Mammary epithelial cell (primary cell): ENCODE results near the gene CYLD.

Experiments used
- EZH2 ChIP-seq: IDR thresholded peaks from 2 replicates; pipeline ENCODE4 v1.6.1; 2012; ENCODE audit warnings: low read length, inconsistent platforms, borderline replicate concordance
- TF ChIP-seq, protein P1 (sequence below), 2 donors: IDR thresholded peaks in 1 of 2; conservative IDR thresholded peaks in 1 of 2; 2 replicates each; pipeline ENCODE4 v1.5.1; 2011 to 2012; ENCODE audit warnings: inconsistent platforms in 2 of 2, low read length in 2 of 2, mild to moderate bottlenecking in 2 of 2, control low read depth in 1 of 2, low read depth in 1 of 2; ENCODE audit not compliant: insufficient read depth in 1 of 2; ENCODE audit errors: extremely low read depth in 1 of 2

GRCh38 chr16:50761267-50761666 is 19.4 kb downstream of the CYLD start:
- TF ChIP-seq, protein P1, sequence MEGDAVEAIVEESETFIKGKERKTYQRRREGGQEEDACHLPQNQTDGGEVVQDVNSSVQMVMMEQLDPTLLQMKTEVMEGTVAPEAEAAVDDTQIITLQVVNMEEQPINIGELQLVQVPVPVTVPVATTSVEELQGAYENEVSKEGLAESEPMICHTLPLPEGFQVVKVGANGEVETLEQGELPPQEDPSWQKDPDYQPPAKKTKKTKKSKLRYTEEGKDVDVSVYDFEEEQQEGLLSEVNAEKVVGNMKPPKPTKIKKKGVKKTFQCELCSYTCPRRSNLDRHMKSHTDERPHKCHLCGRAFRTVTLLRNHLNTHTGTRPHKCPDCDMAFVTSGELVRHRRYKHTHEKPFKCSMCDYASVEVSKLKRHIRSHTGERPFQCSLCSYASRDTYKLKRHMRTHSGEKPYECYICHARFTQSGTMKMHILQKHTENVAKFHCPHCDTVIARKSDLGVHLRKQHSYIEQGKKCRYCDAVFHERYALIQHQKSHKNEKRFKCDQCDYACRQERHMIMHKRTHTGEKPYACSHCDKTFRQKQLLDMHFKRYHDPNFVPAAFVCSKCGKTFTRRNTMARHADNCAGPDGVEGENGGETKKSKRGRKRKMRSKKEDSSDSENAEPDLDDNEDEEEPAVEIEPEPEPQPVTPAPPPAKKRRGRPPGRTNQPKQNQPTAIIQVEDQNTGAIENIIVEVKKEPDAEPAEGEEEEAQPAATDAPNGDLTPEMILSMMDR (conservative IDR thresholded peaks at IDR 0.05 in 1 of 2, IDR thresholded peaks at IDR 0.05 in 1 of 2; ENCODE audit: extremely low read depth in 1 of 2, insufficient read depth in 1 of 2, low read depth in 1 of 2, low read length in 2 of 2): no peak
- TF ChIP-seq EZH2: no peak
